Suprapubic skin (tissue), 4 donors: ENCODE results near the gene MRPS15.

ENCODE experiments used
- CTCF ChIP-seq, 2 donors: fragments of 200-600 bp in 1 of 2; fragments of 450-650 bp in 1 of 2; sonication (generic) in 1 of 2; IDR thresholded peaks; one replicate each; pipeline ENCODE4 v1.5.1; 2016 to 2019; ENCODE audit warnings: antibody characterized with exemption in 2 of 2, mild to moderate bottlenecking in 1 of 2, moderate library complexity in 1 of 2
- EP300 ChIP-seq: sonication (generic); formaldehyde crosslinking; IDR thresholded peaks from one replicate; pipeline ENCODE4 v1.6.1; 2017; ENCODE audit warnings: antibody characterized with exemption
- POLR2A ChIP-seq, 2 donors: fragments of 450-650 bp; IDR thresholded peaks; one replicate each; pipeline ENCODE4 v1.6.1; 2017; ENCODE audit warnings: antibody characterized with exemption in 2 of 2, mild to moderate bottlenecking in 2 of 2, moderate library complexity in 2 of 2
- POLR2AphosphoS5 ChIP-seq, 3 donors: sonication (generic); formaldehyde crosslinking; IDR thresholded peaks; one replicate each; pipeline ENCODE4 v1.6.1; 2017; ENCODE audit warnings: antibody characterized with exemption in 3 of 3

GRCh38 chr1:36453051-36453450, 11.1 kb downstream of the MRPS15 start:
- TF ChIP-seq CTCF (IDR thresholded peaks at IDR 0.05) = no peak
- no peak for TF ChIP-seq POLR2AphosphoS5 (IDR thresholded peaks at IDR 0.05)
- no peak for TF ChIP-seq POLR2A (IDR thresholded peaks at IDR 0.05)
- TF ChIP-seq EP300 = no peak
